Right lung (tissue), 5 donors: ENCODE measurements around the gene ITGB1BP1. TPM values are rescaled to one million over a fixed set of nuclear protein-coding genes. Genes with fewer than 3 reads are reported as not detected.

Experiments
- polyA plus RNA-seq, 5 donors: library from polyadenylated mRNA; unstranded; fragments of 120-200 nt; gene quantifications; one replicate each; pipeline versions ENCODE4 v1.2.1 to v1.2.3, GENCODE V29; 2013; ENCODE audit warnings: inconsistent platforms in 1 of 5, low replicate concordance in 1 of 5; ENCODE audit not compliant: insufficient read length in 5 of 5, insufficient read depth in 1 of 5

Gene ITGB1BP1
- polyA plus RNA-seq, 5 donors, result 72.3 to 102 (median 82.1) TPM

Other genes with a start within 250 kb of the ITGB1BP1 start
- 10 to 100 TPM; 22.4 to 36.3 (median 33.7) TPM for gene ASAP2, start 216.7 kb downstream of the ITGB1BP1 start, polyA plus RNA-seq
- 10 to 100 TPM; 40.3 to 56.1 (median 44.6) TPM for gene CPSF3, start 126 bp upstream of the ITGB1BP1 start, polyA plus RNA-seq
- 10 to 100 TPM; 49.1 to 60.6 (median 55.2) TPM for gene IAH1, start 51.0 kb upstream of the ITGB1BP1 start, polyA plus RNA-seq
- 10 to 100 TPM; 30.3 to 46.7 (median 41.8) TPM for gene ADAM17, start 132.3 kb upstream of the ITGB1BP1 start, polyA plus RNA-seq
- 100 to 1,000 TPM; 346 to 454 (median 391) TPM for gene YWHAQ, start 207.5 kb upstream of the ITGB1BP1 start, polyA plus RNA-seq